IPS-18c (cell line): ENCODE results near the gene RESP18.
"Not testable (repeated sequence)": the region's sequence is repeated elsewhere in the genome, so short reads cannot be mapped to it uniquely, and the experiment has no call there.

Experiments
- H3K4me3 ChIP-seq: 2 replicates; pipeline ENCODE4 v1.7.0; 2013; ENCODE audit warnings: low read depth, mild to moderate bottlenecking, low read length, moderate library complexity; ENCODE audit not compliant: insufficient read depth
- H3K9me3 ChIP-seq: one replicate; pipeline ENCODE4 v1.6.1; 2013; ENCODE audit warnings: mild to moderate bottlenecking, low read length, moderate library complexity; ENCODE audit not compliant: control insufficient read depth, insufficient read depth

RESP18 gene

DNA sequence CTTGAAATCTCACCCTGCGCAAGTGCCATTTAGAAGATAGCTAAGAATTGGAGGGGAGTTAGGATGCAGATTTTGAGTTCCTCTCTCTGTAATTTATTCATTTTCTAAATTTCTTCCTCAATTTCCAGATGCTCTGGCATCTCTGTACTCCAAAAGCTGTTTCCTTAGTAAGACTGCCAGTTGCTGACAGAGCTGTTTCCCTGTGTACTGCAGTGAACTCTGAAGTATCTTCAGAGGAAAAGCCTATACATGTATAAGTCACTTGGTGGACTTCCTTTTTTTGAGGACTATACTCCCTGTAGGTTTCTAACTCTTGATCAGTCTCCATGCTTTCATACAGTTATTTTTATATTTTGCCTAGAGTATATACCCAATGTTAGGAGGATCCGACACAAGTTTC, 1.5 kb upstream of the RESP18 start:
- Histone ChIP-seq H3K9me3 (peaks cover 2% of the 10 kb centered on the region), H3K4me3 (no peak overlapping the region)

DNA sequence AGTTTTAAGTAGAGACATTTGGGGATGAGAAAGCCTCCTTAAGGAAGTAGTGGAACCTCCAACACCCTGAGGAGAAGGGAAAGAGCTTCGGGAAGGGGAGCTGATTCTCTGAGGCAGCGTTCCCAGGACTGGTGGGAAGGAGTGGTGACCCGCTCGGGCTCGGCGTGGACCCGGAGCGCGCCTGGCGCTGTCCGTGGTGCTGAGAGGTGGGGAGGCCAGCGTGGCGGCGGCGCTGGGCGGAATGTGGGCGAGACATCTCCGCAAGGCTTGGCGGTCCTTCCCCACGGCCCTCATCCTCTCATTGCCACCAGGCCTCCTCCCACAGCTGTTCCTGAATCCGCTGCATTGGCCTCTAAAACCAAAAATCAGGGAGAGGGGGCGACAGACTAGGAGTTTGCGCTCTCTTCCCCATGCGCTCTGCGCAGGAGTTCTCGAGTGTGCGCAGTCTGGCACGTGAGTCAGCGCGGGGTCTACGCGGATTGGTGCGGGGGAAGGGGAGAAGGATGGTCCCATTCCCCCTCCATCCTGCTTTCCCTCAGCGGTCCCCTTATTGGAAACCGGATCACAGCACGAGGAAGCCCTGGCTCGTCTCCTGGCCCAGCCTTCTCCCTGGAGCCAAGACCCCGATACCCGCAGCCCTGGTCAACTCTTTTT, 857 bp downstream of the RESP18 start:
- no peaks in the 10 kb centered on the region for H3K9me3 ChIP-seq
- peak overlapping the region; percentile 44; the same call in 1 of the 2 replicates for H3K4me3 ChIP-seq

DNA sequence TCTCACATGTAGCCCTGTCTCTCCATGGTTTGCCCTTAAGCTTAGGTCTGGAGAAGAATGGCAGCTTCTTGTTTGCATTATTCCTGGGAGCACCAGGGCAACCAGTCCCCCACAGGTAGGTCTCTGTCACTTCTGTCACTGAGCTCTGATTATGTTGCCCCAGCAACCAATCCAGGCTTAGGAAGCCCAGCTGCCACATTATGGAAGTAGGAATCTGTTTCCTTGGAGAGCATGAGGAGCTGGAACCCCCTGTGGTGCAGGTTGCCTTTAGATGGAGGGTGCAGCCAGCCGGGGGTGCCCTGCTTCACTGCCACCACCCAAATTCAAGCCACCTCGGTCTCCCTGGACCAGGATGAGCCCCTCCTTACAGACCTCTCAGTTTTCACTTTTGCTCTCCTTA, 4.8 kb downstream of the RESP18 start:
- Histone ChIP-seq H3K9me3 (no peaks in the 10 kb centered on the region), H3K4me3 (no peak overlapping the region)

- Histone ChIP-seq H3K9me3 (no peaks in the 10 kb centered on the region), H3K4me3 (no peak overlapping the region)
Observed at GRCh38 chr2:219325657-219326315, 6.8 kb downstream of the RESP18 start.

DNA sequence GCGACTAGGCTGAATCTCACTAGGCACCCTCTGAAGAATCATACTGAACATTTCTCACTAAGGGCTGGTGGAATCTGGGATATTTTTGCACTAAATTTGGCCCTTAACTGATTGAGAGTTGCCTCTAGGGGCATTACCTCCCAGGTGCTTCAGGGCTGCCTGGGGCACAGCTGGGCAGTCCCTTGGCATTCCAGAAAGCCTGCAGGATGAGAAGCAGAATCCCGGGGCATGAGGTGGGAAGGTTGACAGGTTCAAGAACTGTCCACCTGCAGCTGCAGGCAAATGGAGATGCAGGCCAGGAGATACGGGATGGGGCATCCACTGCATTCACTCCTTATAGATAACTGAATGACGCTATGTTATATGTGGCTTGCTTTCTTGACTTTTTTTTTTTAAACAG, 7.4 kb downstream of the RESP18 start:
- H3K9me3 ChIP-seq = no peaks in the 10 kb centered on the region

DNA sequence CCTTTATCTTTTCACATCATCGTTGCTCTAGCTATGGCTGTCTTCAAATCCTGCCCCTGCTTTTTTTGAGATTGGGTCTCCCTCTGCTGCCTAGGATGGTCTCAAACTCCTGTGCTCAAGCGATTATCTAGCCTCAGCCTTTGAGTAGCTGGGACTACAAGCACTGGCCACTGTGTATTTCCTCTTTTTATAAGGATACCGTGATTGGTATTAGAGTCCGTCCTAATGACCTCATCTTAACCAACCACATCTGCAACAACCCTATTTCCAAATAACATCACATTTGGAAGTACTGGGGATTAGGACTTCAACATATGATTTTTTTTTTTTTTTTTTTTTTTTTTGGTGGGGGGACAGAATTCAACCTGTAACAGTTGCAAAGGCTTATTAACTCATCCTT, 9.1 kb downstream of the RESP18 start:
- H3K4me3 ChIP-seq = no peak overlapping the region
- H3K9me3 ChIP-seq = no peaks in the 10 kb centered on the region

More for the DNA sequence above, 7.4 kb downstream of the RESP18 start:
- H3K4me3 ChIP-seq = no peak overlapping the region

DNA sequence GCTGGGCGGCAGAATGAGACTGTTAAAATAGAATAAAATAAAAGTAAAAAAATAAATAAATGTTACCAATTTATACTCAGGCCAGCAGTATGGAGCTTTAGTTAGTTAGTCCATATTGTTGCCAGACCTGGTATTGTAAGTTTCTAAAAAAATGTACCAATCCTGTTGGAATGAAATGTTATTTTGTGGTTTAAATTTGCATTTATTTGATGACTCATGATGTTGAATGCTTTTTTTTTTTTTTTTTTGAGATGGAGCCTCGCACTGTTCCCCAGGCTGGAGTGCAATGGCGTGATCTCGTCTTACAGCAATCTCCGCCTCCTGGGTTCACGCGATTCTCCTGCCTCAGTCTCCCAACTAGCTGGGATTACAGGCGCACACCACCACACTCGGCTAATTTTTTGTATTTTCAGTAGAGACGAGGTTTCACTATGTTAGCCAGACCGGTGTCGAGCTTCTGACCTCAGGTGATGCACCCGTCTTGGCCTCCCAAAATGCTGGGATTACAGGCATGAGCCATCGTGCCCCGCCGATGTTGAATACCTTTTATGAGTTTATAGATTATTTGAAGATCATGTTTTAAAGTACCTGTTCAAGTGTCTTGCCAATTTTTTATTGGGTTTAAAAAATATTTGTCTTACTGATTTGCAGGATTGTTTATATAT, 17.6 kb downstream of the RESP18 start:
- Histone ChIP-seq H3K4me3 (no peak overlapping the region), H3K9me3 (no peaks in the 10 kb centered on the region)

- not testable (repeated sequence) for H3K4me3 ChIP-seq, H3K9me3 ChIP-seq
Observed at GRCh38 chr2:219312683-219313263, 19.8 kb downstream of the RESP18 start.

GRCh38 chr2:219309278-219309677, 23.3 kb downstream of the RESP18 start, which contains the start of gene PTPRN:
Gene PTPRN, minus strand, starts transcription at chr2:219309401. Its CDS starts 69 bp downstream, at chr2:219309332.
- H3K4me3 ChIP-seq = peak within 1 kb of the TSS; percentile 73
- H3K9me3 ChIP-seq = no peaks in the 10 kb centered on the region

GRCh38 chr2:219308142-219309101, 24.1 kb downstream of the RESP18 start:
- Histone ChIP-seq H3K4me3 (peak overlapping the region; percentile 73), H3K9me3 (no peaks in the 10 kb centered on the region)

- Histone ChIP-seq H3K9me3 (no peaks in the 10 kb centered on the region), H3K4me3 (no peak overlapping the region)
Observed at GRCh38 chr2:219306047-219306446, 26.5 kb downstream of the RESP18 start.

DNA sequence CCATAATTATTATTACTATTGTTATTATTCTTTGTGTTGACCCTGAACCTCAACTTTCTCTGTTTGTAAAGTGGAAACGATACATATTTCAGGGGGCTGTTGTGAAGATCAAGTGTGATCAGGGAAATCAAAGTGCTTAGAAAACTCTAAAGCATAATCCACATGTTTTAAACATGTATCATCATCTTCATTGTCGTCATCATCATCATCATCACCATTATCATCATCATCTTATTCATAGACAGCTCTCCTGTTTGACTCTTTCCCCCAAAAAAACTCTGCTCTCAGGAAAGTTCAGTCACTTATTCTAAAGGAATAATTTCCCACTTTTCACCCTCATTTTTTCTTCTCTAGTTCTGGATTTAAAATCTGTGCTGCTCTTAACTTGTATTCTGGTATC, 28.3 kb downstream of the RESP18 start:
- Histone ChIP-seq H3K9me3 (no peaks in the 10 kb centered on the region), H3K4me3 (no peak overlapping the region)

DNA sequence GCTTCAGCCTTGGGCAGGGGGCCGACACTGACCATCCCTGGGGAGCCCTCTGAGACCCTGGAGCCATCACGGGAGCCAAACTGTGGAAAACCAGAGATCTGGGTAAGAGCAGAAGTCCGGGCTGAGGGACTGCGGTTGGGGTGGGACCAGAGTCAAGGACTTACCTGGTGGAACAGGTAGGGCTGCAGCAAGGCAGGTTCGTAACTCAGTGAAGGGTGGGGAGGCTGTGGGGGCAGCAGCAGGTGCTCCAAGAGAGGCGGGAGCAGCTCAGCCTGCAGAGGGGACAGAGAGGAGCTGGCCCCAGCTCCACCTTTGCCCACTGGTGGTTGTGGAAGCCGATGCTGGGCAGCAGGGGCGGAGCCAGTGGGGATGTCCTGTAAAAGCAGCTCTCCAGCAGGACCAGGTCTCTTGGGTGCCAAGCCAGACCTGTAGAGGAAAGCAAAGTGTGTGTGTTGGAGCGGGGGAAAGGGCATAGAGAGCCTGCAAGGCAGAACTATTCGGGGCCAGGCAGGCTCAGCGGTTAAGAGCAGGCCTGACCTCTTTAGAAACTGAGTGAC, 30.1 kb downstream of the RESP18 start:
- no peaks in the 10 kb centered on the region for H3K9me3 ChIP-seq
- H3K4me3 ChIP-seq = no peak overlapping the region

- H3K9me3 ChIP-seq = no peaks in the 10 kb centered on the region
- H3K4me3 ChIP-seq = no peak overlapping the region
Observed at GRCh38 chr2:219300022-219300421, 32.5 kb downstream of the RESP18 start.

GRCh38 chr2:219299372-219299760, 33.2 kb downstream of the RESP18 start:
- H3K4me3 ChIP-seq = no peak overlapping the region
- H3K9me3 ChIP-seq = no peaks in the 10 kb centered on the region

DNA sequence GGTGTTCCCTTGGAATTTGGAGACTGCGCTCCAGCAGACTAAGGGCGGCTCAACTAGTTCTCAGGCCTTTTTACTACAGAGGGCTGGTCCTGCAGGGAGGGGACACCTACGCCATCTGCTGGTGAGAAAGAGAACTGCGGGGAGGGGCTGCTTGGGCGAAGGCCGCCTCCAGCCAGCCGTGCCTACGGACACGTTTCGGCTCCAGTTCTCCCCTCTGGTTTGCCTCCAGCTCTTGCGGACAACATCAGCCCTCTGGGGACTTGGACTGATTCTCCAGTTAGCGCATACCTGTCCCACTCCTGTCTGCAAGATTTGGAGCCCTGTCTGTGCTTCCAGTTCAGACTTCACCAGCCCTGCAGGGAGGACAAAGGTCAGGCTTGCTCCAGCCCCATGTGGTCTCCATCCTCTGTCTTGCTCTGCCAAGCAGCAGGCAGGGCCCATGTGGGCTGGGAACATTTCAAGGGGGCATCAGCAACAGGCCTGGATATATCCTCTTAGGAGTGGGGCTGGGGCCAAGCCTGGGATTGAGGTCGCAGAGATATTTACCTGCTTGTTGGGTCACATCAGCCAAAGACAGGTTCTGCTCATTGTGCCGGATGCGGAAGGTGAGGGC, 33.7 kb downstream of the RESP18 start:
- Histone ChIP-seq H3K4me3 (no peak overlapping the region), H3K9me3 (peaks cover under 1% of the 10 kb centered on the region)
